NCI-H2081 (cell line): ENCODE measurements around the gene PRXL2A.
A peak's percentile ranks its signal among the peaks of the same experiment; 100 is the strongest.
"Not testable (repeated sequence)": the region's sequence is repeated elsewhere in the genome, so short reads cannot be mapped to it uniquely, and the experiment has no call there.

Experiments used
- DNase-seq, 2 experiments: peaks; one replicate each; lab custom pipeline; 2025; lab: John Stamatoyannopoulos, UW

The PRXL2A gene, protein sequence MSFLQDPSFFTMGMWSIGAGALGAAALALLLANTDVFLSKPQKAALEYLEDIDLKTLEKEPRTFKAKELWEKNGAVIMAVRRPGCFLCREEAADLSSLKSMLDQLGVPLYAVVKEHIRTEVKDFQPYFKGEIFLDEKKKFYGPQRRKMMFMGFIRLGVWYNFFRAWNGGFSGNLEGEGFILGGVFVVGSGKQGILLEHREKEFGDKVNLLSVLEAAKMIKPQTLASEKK

DNA sequence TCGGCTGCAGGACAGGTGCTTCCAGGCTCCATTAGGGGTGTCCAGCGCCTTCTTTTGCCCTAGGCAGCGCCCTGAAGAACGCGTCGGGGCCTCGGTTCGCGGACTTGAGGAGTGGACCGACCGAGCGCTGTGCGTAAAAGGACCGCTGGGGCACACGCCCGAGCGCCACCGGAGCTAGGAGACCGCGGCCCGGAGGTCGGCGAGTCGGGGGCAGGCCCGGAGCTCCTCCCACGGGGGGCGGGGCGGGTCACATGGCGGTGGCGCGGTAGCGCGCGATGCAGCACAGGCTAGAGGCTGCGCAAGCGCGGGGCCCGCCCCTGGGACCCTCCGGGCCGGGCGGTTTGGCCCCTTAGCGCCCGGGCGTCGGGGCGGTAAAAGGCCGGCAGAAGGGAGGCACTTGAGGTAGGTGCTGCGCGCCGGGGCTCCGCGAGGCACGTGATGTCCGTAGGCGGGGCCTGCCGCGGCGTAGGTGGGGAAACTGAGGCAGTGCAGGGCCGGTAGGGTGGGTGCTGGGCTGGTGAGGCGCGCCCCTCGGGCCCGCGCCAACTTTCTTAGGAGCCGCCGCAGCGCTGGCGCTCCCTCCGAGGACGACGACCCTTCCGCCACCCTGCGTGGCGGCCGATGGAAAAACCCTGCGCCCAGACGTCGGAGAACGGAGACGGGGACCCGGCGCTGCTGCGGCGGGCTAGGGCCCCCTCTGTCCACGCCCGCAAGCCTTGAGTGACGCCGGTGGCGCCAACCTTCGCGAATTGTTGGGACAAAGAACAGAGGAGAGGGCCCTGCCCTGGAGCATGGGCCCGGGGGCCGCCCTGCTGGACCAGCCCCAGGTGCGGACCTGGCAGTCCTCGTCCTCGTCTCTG is at the start of gene PRXL2A:
PRXL2A (plus strand) TSS at position 310 of the 860 bp plus-strand sequence. CDS start 11,917 bp downstream, outside the sequence.
- DNase-seq = peak; percentile 49 to 73

DNA sequence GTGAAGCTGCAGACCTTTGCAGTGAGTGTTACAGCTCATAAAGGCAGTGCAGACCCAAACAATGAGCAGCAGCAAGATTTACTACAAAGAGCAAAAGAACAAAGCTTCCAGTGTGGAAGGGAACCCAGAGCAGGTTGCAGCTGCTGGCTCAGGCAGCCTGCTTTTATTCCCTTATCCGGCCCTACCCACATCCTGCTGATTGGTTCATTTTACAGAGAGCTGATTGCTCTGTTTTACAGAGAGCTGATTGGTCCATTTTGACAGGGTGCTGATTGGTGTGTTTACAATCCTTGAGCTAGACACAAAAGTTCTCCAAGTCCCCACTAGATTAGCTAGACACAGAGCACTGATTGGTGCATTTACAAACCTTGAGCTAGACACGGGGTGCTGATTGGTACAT is 49.4 kb upstream of the PRXL2A start:
- not testable (repeated sequence) for DNase-seq

DNA sequence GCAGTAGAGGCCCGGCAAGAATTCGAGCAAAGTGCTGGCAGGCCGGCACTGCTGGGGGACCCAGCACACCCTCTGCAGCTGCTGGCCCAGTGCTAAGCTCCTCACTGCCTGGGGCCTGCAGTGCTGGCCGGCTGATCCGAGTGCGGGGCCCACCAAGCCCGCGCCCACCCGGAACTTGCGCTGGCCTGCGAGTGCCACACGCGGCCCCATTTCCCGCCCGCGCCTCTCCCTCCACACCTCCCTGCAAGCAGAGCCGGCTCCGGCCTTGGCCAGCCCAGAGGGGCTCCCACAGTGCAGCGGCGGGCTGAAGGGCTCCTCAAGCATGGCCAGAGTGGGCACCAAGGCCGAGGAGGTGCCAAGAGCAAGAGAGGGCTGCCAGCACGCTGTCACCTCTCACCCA is 48.7 kb upstream of the PRXL2A start:
- DNase-seq = no peak

DNA sequence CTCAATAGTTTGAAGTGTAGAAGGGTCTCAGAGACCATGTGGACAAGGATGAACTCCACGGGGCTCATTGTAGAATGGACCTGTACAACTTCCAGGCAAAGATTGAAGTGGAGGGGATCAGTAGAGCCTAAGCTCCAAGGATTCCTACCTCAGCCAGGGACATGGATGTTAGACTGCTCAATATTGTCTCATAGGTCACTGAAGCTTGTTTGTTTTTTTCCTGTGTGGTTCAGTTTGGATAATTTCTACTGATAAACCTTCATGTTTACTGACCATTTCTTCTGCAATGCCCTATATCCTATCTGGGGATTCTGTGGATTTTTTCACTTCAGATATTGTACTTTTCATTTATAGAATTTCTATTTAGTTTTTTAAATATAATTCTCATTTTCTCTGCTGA is 42.8 kb upstream of the PRXL2A start:
- no peak for DNase-seq

DNA sequence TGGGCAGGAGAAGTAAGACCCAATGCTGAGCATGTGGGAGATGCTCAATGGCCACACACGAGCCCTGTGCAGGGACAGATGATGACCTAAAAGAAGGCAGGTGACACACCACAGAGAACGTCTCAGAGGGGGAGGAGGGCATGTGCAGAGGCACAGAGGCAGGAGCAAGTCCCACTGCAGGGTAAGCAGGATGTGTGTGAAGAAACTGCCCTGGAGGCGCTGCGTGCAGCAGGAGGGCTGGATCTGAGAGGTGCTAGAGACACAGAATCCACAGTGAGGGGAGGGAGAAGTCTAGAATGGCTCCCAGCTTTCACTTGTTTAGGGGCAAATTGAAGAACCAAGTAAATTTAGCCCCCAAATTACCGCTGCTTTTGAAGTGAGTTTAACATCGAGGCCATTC is 36.9 kb upstream of the PRXL2A start:
- no peak for DNase-seq

DNA sequence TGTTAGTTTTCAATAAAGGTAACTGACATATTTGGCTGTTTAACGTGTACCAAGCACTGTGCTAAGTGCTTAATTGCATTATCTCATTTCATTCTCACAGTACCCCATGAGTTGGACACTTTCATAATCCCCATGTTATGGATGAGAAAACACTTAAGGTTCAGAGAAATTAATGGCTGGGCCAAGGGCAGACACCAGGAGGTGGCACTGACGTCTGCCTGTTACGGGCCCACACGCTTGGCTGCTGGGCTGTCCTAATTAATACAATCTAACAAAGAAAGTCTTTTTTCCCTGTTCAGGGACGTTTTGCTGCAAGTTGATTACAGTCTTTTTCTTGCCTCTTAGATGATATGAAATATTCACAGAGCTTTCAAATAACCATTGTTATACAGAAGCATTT is 35.7 kb upstream of the PRXL2A start:
- no peak for DNase-seq

DNA sequence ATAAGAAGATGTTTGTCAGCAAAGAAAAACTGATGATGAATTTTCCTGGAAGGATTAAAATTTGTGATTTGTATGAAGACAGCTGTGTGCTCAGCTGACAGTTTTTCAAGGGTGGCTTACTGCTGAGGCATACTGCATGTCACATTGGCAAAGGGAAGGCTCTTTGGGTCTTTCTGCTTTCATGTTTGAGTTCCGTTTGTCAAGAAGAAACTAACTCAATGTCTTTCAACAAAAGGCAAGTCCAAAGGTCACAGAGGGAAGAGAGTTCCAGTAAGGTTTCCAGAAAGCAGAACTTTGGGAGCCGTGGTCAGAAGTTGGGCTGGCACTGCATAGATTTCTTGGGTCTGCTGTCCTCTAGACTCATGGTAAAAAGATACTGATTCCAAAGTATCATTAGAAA is 34.8 kb upstream of the PRXL2A start:
- DNase-seq = no peak

DNA sequence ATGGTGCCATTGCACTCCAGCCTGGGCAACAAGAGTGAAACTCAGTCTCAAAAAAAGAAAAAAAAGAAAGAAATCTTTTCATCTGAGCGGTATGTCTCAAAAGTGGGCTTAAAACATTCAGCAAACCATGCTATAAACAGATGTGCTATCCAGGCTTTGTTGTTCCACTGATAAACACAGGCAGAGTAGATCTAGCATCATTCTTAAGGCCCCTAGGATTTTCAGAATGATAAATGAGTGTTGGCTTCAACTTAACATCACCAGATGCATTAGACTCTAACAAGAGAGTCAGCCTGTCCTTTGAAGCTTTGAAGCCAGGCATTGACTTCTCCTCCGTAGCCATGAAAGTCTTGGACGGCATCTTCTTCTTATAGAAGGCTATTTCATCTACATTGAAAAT is 28.6 kb upstream of the PRXL2A start:
- DNase-seq = no peak

DNA sequence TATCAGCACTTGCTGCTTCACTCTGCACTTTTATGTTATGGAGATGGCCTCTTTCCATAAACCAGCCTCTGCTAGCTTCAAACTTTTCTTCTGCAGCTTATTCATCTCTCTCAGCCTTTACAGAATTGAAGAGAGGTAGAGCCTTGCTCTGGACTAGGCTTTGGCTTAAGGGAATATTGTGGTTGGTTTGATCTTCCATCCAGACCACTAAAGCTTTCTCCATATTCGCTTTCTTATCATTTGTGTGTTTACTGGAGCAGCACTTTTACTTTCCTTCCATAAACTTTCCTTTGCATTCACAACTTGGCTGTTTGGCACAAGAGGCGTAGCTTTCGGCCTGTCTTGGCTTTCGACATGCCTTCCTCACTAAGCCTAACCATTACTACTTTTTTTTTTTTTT is 28.2 kb upstream of the PRXL2A start:
- no peak for DNase-seq

DNA sequence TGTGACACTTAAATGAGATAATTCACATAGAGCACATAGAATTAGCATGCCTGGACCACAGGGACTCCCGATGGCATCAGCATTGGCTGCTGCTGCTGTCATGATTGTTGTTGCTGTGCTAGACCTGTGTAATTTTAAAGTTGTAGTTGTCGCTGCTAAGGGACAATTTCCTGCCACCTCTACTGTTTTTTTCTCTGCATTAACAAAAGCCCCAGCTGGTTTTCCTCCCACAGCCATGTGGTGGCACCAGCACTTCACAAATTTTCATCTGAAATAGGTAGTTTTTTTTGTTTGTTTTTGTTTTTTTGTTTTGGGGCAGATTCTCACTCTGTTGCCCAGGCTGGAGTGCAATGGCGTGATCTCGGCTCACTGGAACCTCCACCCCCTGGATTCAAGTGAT is 25.4 kb upstream of the PRXL2A start:
- peak; percentile 8 to 48 for DNase-seq

DNA sequence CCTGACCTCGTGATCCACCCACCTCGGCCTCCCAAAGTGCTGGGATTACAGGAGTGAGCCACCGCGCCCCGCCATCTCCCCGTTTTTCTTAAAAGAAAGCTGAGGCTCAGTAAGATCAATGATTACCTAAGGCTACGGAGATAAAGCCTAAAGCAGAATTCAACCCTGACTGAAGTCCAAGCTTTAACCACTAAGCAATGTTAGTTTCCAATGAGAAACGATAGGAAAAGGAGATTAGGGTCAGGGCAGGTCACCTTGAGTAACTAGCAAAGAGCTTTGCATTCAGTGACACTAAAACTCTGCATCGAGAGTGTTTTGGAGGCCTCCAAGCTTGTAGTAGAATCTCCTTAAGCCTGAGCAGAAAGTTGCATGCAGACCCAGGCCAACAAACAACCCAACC is 17.6 kb upstream of the PRXL2A start:
- no peak for DNase-seq

DNA sequence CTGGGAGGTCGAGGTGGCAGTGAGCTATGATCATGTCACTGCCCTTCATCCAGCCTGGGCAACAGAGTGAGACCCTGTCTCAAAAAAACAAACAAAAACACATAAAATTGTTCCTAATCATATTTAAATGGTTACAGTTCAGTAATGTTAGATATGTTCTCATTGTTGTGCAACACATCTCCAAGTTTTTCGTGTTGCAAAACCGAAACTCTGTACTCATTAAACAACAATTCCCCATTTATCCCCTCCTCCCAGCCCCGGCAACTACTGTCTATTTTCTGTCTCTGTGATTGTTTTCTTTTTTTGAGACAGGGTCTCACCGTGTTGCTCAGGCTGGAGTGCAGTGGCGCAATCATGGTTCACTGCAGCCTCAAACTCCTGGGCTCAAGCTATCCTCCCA is 16.1 kb upstream of the PRXL2A start:
- no peak for DNase-seq

DNA sequence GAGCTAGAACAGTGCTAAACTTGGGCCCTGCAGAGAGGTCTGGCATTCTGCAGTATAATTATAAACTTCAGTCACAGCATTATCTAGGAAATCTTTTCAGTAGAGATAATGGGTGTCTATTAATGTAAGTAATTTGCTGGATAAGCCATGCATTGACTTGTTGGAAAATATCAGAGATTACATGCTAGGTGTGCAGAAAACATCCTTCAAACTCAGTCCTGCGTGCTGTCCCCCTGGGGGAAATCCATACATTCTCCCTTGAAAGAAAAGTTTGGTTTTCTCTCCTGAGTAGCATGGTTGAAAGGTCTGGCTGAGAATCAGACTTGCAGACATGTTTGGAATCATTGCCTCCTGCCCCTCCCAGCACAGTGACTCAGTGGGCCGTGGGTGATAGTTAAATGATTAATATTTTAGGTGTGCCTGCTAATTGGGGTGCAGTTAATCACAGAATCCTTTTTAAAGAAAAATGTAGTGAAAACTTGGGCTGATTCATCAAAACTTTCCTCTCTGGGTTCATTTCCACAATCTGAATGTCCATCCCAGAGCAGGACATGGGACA is 13.9 kb upstream of the PRXL2A start:
- DNase-seq = no peak

DNA sequence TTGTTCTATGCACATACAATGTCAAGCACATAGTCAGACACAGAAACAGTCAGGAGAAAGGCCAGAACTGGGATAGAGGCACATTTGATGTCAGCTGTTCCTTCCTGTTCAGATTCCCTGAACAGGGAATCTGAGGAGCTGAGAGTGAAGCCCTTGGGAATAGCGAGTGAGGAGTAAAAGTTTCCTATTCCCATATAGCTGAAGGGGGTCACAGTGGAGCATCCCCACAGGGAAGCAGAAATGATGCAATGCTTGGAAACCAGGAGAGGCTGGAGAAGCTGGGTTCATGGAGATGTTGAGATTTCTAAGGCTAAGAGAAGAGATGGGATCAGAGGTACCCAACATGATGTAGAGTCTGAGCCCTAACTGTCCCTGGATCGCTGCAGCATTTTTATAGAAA is 11.3 kb upstream of the PRXL2A start:
- DNase-seq = no peak

DNA sequence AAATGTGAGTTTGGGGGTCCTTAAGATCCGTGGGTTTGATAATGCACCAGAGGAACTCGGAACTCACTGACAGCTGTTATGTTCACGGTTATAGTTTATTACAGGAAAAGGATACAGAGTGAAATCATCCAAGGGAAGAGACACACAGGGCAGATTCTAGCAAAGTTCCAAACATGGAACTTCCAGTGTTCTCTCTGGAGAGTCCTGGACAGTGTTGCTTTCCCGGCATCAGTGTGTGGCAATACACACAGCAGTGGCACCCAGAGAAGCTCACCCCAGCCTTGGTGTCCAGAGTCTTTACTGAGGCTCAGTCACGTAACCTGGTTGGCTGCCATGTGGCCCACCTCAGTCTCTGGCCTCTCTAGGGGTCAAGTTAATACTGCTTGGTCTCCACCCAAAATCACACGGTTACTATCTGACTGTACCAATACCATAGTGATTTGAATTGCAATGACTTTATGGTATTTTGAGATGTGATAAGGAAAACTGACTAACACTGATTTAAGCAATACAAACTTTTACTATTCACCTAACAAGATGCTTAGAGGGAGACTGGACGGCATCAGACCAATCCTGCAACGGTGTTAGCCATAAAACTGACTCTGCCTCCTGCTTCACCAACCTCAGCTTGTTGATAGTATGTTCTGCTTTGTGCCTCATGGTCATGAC is 8.1 kb upstream of the PRXL2A start:
- no peak for DNase-seq

DNA sequence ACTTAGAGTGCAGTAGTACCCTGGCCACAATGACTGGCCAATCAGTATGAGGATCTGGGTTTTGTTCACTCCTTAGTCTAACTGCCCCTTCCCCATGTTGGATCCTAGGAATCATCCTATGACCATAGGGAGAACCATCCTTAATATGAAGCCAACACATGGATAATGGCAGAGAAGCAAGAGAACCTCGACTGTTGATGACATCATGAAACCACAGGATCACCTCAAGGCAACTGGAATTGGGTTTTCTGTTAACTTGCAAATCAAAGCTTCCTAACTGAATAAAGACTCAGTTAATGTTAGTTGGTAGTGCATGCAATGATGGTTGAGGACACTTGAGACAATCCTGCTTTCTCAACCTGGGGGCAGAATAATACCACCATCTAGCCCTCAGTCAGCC is 3.3 kb upstream of the PRXL2A start:
- no peak for DNase-seq

DNA sequence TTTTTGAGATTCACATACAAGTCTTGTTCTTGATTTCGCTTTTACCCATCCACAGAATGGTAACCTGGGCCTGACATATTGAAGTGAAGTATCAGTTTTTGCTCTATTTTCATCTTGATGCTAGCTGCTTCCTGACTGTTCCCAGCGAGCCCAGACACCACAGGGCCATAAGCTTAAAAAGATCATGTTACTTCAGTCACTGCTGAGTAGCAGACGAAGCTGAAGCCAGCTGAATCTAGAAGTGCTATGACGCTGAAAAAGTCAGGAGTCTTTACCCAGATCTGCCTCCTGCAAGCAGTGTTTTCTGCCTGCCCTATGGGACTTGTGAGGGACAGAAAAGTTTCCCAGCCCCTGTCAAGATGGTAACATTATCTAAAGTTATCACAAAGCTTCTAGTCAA is 2.7 kb upstream of the PRXL2A start:
- DNase-seq = no peak

DNA sequence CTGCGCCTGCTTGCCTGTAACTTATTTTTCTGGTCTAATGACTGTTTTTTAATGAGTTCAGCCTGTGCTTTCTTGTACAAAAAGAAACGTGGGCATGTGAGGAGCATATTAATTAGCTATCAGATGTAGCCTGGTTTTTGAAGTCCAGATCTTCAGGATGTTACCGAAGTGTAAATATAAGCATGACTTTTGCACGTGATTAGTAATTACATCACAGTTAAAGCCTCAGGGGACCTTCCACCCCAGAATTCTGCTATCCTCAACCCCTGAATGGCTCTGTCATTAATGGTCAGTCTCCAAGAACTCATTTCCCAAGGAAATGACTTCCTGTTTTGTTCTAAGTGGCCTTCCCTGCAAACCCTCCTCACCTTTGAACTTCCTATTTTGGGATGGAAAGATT is 2.1 kb upstream of the PRXL2A start:
- DNase-seq = no peak

DNA sequence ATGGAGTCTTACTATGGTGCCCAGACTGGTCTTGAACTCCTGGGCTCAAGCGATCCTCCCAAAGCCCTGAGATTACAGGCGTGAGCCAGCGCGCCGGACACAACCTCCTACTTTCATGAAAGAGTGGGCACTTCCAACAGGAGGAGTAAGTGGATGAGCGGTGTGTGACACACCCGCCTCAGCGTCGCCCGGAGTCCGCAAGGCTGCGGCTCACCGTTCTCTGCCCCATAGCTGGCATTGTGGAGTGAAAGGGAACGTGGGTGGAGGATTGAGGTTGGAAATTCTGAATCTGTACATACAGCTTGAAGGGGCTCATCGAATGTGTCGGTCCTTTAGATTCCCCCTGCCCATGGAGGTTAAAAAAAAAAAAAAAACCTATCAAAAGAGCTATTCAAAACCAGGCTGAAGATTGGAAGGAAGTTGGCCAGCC is 524 bp upstream of the PRXL2A start:
- DNase-seq = peak in 1 of 2 experiments; percentile 9

DNA sequence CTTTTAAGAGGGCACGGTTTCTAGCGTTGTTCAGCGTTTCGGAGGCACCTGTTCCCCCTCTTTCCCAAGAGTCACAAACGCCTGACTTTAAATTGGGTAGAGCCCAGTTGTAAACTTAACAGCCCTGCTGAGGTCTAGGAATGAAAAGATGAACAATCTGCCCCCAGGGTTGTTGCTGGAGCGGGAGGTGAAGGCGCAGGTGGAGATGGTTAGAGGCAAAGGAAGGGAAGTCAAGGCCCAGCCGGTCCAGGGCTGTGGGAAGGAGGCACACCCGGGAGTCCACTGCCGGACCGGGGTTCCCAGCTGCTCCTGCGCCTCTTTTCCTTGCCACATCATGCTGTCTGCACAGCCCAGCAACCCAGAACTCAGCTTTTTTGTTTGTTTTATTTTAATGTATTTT is 770 bp downstream of the PRXL2A start:
- DNase-seq = no peak

DNA sequence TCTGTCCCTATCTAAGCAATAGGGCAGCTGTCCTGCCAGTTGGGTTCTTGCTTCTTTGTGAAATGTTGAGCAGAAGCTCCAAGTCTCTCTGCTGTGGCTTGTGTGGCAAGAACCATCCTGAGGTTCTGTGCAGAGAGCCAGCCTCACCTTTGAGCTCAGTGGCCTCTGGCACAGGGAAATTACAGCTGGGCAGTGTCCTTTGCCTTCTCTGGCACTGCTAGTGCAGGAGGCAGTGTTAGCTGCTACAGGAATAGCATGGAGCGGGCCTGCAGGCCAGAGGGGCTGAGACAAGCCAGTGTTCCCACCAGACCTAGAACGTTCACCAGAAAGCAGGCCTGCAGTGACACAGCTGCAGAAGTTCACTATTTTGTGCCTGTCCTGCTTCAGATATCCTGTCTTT is 1.8 kb downstream of the PRXL2A start:
- no peak for DNase-seq

DNA sequence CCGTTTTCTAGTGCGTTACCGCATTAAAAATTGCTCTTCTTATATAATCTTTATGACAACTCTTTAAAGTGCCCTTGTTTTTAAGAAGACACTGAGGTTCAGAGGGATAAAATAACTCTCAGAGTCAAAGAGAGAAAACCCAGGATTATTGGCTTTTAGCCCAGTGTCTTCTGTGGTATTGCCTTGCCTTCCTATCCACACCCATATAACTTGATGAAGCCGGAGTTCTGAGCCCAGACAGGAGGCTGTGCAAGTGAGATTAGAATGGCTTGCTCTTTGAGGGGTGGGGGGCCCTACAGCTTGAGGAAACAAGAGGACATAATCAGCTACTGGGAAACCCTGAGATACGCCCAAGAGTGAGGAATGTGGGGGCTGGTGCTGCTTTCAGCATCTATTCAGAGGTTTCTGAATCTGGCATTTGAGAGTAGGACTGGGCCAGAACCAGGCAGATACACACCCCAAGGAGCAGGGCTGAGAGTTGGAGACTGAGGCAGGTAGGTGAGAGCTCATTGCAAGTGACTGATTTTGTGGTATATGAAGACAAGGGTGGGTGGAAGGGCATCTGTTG is 2.3 kb downstream of the PRXL2A start:
- no peak for DNase-seq
